Ishikawa (cell line): ENCODE measurements around the gene GLS2.
A peak's percentile ranks its signal among the peaks of the same experiment; 100 is the strongest.

ENCODE experiments used
- CEBPB ChIP-seq: IDR thresholded peaks from 2 replicates; pipeline ENCODE4 v1.6.1; 2012
- CREB1 ChIP-seq: IDR thresholded peaks from 2 replicates; pipeline ENCODE4 v1.6.1; 2012; ENCODE audit warnings: low read depth
- EGR1 ChIP-seq: IDR thresholded peaks from 2 replicates; pipeline ENCODE4 v1.6.1; 2012
- EP300 ChIP-seq: IDR thresholded peaks from 2 replicates; pipeline ENCODE4 v1.6.1; 2012; ENCODE audit warnings: borderline replicate concordance
- FOXM1 ChIP-seq: IDR thresholded peaks from 2 replicates; pipeline ENCODE4 v1.6.1; 2012; ENCODE audit warnings: low read depth, borderline replicate concordance
- NFIC ChIP-seq: IDR thresholded peaks from 2 replicates; pipeline ENCODE4 v1.6.1; 2012
- RAD21 ChIP-seq: IDR thresholded peaks from 2 replicates; pipeline ENCODE4 v1.6.1; 2012; ENCODE audit warnings: low read depth
- TAF1 ChIP-seq: IDR thresholded peaks from 2 replicates; pipeline ENCODE4 v1.6.1; 2012; ENCODE audit warnings: low read depth, mild to moderate bottlenecking
- TCF12 ChIP-seq: IDR thresholded peaks from 2 replicates; pipeline ENCODE4 v1.6.1; 2012; ENCODE audit warnings: low read depth
- TEAD4 ChIP-seq: IDR thresholded peaks from 2 replicates; pipeline ENCODE4 v1.6.1; 2012
- YY1 ChIP-seq: IDR thresholded peaks from 2 replicates; pipeline ENCODE4 v1.6.1; 2012; ENCODE audit warnings: low read depth
- ZBTB7A ChIP-seq: IDR thresholded peaks from 2 replicates; pipeline ENCODE4 v1.6.1; 2012; ENCODE audit warnings: low read depth
- TF ChIP-seq, protein P1 (sequence below): IDR thresholded peaks from 2 replicates; pipeline ENCODE4 v1.6.1; 2012
- TF ChIP-seq, protein P2 (sequence below): IDR thresholded peaks from 2 replicates; pipeline ENCODE4 v1.6.1; 2012; ENCODE audit warnings: low read depth, mild to moderate bottlenecking
- TF ChIP-seq, protein P3 (sequence below): IDR thresholded peaks from 2 replicates; pipeline ENCODE4 v1.6.1; 2012

GLS2 gene

DNA sequence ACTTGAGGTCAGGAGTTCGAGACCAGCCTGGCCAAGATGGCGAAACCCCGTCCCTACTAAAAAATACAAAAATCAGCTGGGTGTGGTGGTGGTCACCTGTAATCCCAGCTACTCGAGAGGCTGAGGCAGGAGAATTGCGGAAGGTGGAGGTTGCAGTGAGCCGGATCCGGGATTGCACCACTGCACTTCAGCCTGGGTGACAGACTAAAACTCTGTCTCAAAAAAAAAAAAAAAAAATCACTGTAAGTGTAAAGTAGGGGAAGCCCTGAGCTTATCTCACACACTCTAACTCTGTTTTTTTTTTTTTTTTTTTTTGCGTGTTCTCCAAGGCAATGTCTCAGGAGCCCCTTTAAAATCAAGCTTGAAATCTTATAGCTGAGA lies 33.2 kb upstream of the GLS2 start:
- no peak for TF ChIP-seq TAF1
- TF ChIP-seq, protein P1, sequence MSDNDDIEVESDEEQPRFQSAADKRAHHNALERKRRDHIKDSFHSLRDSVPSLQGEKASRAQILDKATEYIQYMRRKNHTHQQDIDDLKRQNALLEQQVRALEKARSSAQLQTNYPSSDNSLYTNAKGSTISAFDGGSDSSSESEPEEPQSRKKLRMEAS = no peak
- no peak for TF ChIP-seq EGR1
- no peak for TF ChIP-seq CEBPB
- TF ChIP-seq TCF12 = no peak
- TF ChIP-seq, protein P2, sequence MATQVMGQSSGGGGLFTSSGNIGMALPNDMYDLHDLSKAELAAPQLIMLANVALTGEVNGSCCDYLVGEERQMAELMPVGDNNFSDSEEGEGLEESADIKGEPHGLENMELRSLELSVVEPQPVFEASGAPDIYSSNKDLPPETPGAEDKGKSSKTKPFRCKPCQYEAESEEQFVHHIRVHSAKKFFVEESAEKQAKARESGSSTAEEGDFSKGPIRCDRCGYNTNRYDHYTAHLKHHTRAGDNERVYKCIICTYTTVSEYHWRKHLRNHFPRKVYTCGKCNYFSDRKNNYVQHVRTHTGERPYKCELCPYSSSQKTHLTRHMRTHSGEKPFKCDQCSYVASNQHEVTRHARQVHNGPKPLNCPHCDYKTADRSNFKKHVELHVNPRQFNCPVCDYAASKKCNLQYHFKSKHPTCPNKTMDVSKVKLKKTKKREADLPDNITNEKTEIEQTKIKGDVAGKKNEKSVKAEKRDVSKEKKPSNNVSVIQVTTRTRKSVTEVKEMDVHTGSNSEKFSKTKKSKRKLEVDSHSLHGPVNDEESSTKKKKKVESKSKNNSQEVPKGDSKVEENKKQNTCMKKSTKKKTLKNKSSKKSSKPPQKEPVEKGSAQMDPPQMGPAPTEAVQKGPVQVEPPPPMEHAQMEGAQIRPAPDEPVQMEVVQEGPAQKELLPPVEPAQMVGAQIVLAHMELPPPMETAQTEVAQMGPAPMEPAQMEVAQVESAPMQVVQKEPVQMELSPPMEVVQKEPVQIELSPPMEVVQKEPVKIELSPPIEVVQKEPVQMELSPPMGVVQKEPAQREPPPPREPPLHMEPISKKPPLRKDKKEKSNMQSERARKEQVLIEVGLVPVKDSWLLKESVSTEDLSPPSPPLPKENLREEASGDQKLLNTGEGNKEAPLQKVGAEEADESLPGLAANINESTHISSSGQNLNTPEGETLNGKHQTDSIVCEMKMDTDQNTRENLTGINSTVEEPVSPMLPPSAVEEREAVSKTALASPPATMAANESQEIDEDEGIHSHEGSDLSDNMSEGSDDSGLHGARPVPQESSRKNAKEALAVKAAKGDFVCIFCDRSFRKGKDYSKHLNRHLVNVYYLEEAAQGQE = no peak
- no peak for TF ChIP-seq EP300
- TF ChIP-seq, protein P3, sequence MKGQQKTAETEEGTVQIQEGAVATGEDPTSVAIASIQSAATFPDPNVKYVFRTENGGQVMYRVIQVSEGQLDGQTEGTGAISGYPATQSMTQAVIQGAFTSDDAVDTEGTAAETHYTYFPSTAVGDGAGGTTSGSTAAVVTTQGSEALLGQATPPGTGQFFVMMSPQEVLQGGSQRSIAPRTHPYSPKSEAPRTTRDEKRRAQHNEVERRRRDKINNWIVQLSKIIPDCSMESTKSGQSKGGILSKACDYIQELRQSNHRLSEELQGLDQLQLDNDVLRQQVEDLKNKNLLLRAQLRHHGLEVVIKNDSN = no peak
- TF ChIP-seq CREB1 = no peak
- no peak for TF ChIP-seq TEAD4
- no peak for TF ChIP-seq ZBTB7A
- no peak for TF ChIP-seq FOXM1
- TF ChIP-seq NFIC = no peak

DNA sequence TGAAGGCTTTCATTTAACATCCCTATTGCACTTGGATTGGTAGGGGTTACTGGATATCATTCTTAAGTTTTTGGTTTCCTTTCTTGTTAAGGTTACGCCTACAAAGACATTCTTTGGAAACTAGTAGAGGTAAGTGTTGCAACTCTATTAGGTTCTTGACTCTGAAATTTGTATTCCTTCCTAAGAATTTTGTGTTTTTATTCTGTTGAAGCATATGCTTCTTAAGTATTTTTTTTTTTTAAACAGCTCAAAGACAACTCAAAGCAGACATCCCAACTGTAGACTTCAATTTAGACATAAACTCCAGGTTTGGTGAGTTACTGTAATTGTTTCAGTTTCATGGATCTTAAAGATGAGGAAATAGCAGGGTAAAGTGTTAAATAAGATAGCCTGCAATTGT lies 32.5 kb upstream of the GLS2 start:
- TF ChIP-seq RAD21 = no peak
- 0 out of 2 replicates have a peak, but pooled peaks have one; percentile 8 for TF ChIP-seq CEBPB

DNA sequence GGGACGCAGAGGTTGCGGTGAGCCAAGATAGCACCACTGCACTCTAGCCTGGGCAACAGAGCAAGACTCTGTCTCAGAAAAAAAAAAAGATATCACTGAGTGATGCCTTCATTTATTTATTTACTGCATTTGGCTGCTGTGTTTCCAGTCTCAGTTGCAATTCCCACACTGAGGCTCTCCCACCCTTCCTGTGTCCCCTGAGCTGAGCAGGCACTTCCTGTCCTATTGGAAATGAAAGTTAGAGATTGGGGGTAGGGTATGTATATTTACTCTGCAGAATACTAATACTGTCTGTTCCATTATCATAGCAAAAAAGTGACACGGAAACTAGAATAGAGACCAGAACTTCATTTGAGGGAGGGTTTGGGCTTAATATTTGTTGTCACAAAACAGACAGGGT lies 32.1 kb upstream of the GLS2 start:
- TF ChIP-seq FOXM1 (no peak), CREB1 (no peak), ZBTB7A (no peak), NFIC (no peak), TCF12 (no peak), YY1 (no peak), EGR1 (no peak), EP300 (no peak), TEAD4 (no peak), TAF1 (no peak), RAD21 (no peak), CEBPB (no peak)
- TF ChIP-seq, protein P3 = no peak
- TF ChIP-seq, protein P2 = no peak
- TF ChIP-seq, protein P1 = no peak

DNA sequence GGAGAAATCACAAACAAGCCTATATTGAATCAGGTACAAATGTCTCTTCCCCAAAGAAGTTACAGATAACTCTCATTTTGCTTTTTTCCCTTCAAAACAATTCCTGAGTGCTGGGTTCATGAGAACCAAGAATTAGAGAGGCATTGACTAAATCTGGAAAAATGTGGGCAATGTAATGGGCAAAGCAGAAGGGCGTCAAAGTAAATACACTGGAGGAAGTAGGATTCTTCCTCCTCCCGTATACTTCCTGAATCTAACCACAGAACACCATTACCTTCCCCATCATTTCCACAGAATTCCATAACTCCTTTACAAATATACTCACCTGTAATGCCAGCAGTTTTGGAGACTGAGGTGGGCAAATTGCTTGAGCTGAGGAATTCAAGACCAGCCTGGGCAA lies 30.6 kb upstream of the GLS2 start:
- TF ChIP-seq FOXM1 (peak; percentile 69; the same call in 1 of the 2 replicates), TEAD4 (peak; percentile 93), RAD21 (no peak), EGR1 (no peak), NFIC (peak; percentile 64), ZBTB7A (no peak), CREB1 (no peak), CEBPB (no peak), TAF1 (no peak), TCF12 (peak; percentile 88), EP300 (peak; percentile 89), YY1 (no peak)
- TF ChIP-seq, protein P2 = no peak
- TF ChIP-seq, protein P3 = no peak
- TF ChIP-seq, protein P1 = peak; percentile 45; the same call in 1 of the 2 replicates
